ENCODE data around the gene TCEA3. TPM values are rescaled to one million over a fixed set of nuclear protein-coding genes. Genes with fewer than 3 reads are reported as not detected.

The TCEA3 gene
- total RNA-seq, 1 experiment from 2014 or later, result not detected

DNA sequence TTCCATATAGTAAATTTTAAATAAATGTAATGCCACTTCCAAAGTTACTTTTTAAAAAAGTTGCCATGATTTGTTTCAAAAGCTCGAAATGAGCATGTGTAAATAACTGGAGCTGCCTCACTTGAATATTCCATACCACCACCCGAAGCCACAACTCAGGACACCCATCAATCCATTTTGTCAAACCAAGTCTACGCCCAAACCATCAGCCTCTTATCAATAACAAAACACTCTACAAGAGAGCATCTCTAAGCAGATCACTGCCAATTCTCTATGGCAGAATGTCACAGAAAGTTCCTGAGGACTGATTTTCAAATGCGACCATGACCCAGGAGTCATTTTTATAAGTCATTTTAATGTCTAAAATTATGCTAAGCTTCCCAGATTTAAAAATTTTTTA is 84.9 kb downstream of the TCEA3 start:
- no peaks in the 10 kb centered on the region for H3K9me3 ChIP-seq (replicated peaks)
- H3K27ac ChIP-seq, result no peak overlapping the region
- no peak overlapping the region for H3K4me3 ChIP-seq
- peaks cover 8% of the 10 kb centered on the region for H3K4me1 ChIP-seq
- no peak for DNase-seq
- no peaks in the 10 kb centered on the region for H3K27me3 ChIP-seq
- peaks cover 66% of the 10 kb centered on the region for H3K36me3 ChIP-seq

DNA sequence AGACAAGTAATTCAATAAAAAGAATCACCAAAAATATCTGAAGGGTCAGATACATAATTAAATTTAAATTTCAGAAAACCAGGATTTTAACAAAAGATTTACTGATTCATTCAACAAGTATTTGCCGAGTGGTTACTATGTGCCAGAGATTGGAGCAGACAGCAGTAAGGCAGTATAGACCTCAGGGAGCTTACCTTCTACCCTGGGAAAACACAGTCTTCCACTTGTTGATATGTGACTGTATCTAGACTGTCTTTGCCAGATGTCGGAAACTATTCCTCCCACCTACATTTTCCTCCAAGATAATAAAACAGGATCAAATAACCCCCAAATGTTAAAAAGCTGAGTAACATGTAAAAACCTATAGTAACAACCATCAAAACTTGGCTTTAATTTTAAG is 86.7 kb downstream of the TCEA3 start:
- peaks cover 78% of the 10 kb centered on the region for H3K36me3 ChIP-seq
- no peak for DNase-seq

DNA sequence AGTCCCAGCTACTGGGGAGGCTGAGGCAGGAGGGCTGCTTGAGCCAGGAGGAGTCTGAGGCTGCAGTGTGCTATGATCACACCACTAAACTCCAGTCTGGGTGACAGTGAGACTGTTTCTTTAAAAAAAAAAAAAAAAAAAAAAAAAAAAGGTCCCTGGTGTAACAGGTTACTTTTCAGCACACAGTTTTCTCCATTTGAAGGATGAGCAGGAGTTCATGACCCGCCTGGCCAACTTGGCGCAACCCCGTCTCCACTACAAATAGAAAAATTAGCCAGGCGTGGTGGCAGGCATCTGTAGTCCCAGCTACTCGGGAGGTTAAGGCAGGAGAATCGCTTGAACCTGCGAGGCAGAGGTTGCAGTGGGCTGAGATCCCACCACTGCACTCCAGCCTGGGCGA is 92.8 kb downstream of the TCEA3 start:
- Histone ChIP-seq H3K27me3 (no peaks in the 10 kb centered on the region), H3K9me3 (replicated peaks) (no peaks in the 10 kb centered on the region), H3K27ac (no peak overlapping the region), H3K36me3 (peaks cover 91% of the 10 kb centered on the region), H3K4me1 (no peaks in the 10 kb centered on the region), H3K4me3 (no peak overlapping the region)
- no peak for DNase-seq

More for the DNA sequence above, 86.7 kb downstream of the TCEA3 start:
- no peaks in the 10 kb centered on the region for H3K9me3 ChIP-seq (replicated peaks)
- no peak overlapping the region for H3K27ac ChIP-seq
- H3K27me3 ChIP-seq, result no peaks in the 10 kb centered on the region
- no peak overlapping the region for H3K4me3 ChIP-seq
- peaks cover 8% of the 10 kb centered on the region for H3K4me1 ChIP-seq

Other genes starting within 250 kb of the TCEA3 start
- gene HTR1D, start 207.2 kb downstream of the TCEA3 start, total RNA-seq (2014; rRNA removed; shearing (Covaris generic)), result not detected in 2 replicates
- gene HNRNPR, start 80.5 kb downstream of the TCEA3 start, total RNA-seq (2014; rRNA removed; shearing (Covaris generic)), result 342 and 380 TPM in 2 replicates
- gene ZNF436, start 54.9 kb downstream of the TCEA3 start, total RNA-seq (2014; rRNA removed; shearing (Covaris generic)), result 13.8 and 15.8 TPM in 2 replicates
- 19.7 and 24.0 TPM in 2 replicates for gene ASAP3, start 59.4 kb upstream of the TCEA3 start, total RNA-seq (2014; rRNA removed; shearing (Covaris generic))
- 33.5 and 43.2 TPM in 2 replicates for gene E2F2, start 106.5 kb upstream of the TCEA3 start, total RNA-seq (2014; rRNA removed; shearing (Covaris generic))
- 332 and 336 TPM in 2 replicates for gene ID3, start 134.8 kb upstream of the TCEA3 start, total RNA-seq (2014; rRNA removed; shearing (Covaris generic))

All from SJCRH30 (cell line).